Activated CD4-positive, alpha-beta T cell treated with anti-CD3 and anti-CD28 coated beads, Interleukin-2, Interleukin-4, amounts not matched to agents 100 ng/mL and 50 ng/mL, durations not matched to agents 16 hours and 8 hours (primary cell): ENCODE data around the gene ITGB1.
"Not testable (repeated sequence)": the region's sequence is repeated elsewhere in the genome, so short reads cannot be mapped to it uniquely, and the experiment has no call there.

Experiments
- DNase-seq: peaks from one replicate; pipeline ENCODE4 v3.0.0-alpha.2; 2020; ENCODE audit warnings: low spot score

Gene ITGB1

GRCh38 chr10:32938554-32939061 lies 19.4 kb downstream of the ITGB1 start:
- no peak for DNase-seq

- DNase-seq: no peak
Observed at GRCh38 chr10:32937911-32938424, 20.1 kb downstream of the ITGB1 start.

DNA sequence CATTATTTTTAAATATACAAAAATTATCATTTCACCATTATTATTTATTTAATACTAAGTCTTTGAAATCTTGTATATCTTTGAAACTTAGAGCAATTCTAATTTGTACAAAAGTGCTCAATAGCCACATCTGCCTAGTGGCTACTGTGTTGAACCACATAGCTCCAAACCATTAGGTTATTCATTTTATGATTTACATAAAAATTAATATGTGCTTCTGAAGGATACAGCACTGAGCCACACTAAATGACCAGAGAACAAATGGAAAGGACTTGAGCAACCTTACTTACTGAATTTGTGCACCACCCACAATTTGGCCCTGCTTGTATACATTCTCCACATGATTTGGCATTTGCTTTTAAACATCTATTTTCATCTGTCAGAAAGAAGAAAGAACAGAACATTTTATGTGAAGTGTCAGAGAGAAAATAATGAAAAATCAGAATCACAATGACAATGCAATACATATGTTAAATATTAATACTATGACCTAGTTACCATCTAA lies 25.8 kb downstream of the ITGB1 start:
- DNase-seq: no peak

- no peak for DNase-seq
Observed at GRCh38 chr10:32931593-32931992, 26.4 kb downstream of the ITGB1 start.

DNA sequence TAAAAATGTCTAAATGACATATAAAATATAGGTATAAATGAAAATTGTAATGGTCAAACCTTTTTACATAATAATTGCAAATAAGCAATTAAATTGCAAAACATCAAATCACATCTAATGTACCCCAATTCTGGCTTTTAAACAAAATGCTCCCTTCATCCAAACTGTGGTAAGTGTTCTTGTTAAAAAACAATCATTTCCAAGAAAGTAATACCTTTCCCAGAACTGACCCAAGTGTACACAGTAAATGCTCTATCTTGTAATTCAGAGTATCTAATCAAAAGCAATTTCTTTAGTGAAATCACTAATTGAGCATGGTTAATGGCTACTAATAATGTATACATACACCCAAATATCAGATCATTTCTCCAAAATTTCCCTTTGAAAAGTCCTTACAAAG lies 28.0 kb downstream of the ITGB1 start:
- DNase-seq: no peak

DNA sequence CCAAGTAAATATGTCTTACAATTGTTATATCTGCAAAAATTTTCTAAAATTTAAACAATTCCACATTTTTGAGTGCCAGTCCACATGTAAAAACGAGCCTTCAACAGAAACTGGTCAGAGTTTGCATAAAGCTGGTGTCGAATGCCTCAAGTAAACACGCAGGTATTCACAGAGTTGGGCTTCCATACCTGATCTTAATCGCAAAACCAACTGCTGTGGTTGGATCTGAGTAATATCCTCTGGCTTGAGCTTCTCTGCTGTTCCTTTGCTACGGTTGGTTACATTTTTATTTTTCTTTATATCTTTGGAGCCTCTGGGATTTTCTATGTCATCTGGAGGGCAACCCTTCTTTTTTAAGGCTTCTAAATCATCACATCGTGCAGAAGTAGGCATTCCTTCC lies 28.4 kb downstream of the ITGB1 start:
- DNase-seq: peak; percentile 45

DNA sequence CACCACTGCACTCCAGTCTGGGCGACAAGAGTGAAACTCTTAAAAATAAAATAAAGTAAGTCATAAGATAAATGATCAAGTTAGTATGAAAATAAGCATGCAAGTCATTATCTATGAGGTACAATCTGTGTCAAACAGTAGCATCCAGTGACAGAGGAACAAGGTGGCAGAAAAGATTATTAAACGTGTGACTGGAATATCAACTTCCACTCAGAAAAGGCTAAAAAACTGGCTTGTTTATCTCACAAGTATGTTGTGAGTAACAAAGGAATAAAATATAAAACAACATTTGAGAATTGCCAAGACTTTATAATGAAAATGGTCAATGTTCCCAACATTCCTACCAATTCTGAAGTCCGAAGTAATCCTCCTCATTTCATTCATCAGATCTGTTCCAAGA lies 30.3 kb downstream of the ITGB1 start:
- DNase-seq: no peak

DNA sequence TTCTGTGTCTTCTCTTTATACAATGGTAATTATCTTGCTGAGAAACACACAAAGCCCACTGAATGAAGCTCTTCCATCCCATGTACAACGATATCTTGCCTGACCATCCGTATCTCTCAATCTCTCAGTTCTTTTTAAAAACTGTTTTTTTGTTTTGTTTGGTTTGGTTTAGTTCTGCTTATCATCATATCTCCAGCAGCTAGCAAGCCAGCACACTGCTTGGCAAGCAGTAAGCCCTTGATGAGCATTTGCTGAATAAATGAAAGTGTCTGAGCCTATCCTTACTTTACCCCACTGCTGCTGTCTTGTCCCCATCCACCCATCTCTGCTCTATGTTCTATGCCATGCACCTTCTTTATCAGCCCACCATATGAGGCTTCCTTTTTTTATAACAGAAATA lies 34.2 kb downstream of the ITGB1 start:
- DNase-seq: no peak

GRCh38 chr10:32923134-32923533 lies 34.9 kb downstream of the ITGB1 start:
- no peak for DNase-seq

- no peak for DNase-seq
Observed at GRCh38 chr10:32922170-32922569, 35.9 kb downstream of the ITGB1 start.

DNA sequence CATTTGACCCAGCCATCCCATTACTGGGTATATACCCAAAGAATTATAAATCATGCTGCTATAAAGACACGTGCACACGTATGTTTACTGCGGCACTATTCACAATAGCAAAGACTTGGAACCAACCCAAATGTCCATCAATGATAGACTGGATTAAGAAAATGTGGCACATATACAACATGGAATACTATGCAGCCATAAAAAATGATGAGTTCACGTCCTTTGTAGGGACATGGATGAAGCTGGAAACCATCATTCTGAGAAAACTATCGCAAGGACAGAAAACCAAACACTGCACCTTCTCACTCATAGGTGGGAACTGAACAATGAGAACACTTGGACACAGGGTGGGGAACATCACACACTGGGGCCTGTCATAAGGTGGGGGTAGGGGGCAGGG lies 40.2 kb downstream of the ITGB1 start:
- not testable (repeated sequence) for DNase-seq

DNA sequence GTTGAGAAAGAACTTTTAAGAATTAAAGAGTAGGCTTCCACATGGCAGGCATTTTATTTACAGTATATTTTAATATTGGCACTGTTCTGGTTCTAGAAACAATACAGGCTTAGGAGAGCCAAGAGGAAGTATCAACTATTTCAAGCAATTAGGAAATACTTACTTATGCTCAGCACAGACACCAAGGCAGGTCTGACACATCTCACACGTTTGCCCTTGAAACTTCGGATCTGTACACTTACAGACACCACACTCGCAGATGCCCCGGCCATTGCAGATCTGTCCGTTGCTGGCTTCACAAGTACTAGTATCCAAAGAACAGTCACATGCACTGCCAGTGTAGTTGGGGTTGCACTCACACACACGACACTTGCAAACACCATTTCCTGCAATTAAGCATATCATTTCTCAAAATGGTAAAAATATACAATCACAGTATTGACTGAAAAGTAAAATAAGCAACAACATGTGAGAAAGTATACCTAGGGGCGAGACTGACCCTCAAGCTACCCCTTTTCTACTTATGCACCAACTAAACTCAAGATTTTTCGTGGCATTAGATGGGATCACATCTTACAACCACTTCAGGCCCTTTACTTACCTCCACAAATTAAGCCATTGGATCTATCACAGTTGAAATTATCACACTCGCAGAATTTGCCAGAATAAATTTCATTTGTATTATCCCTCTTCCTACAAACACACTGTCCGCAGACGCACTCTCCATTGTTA lies 46.6 kb downstream of the ITGB1 start:
- DNase-seq: no peak

DNA sequence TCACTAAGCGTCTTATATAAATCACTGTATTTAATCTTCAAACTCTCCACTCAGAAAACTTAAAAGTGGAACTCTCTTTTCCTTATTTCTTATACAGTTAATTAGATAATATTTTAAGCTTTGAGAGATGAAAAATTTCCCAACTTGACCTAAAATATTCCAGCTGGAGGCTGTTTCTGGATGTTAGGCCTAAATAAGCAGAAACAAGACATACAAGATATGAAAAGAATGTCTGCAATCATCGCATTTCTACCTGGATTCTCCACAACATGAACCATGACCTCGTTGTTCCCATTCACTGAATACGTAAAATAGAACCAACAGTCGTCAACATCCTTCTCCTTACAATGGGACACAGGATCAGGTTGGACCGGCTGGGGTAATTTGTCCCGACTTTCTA lies 48.1 kb downstream of the ITGB1 start:
- not testable (repeated sequence) for DNase-seq

GRCh38 chr10:32909456-32909855 lies 48.6 kb downstream of the ITGB1 start:
- no peak for DNase-seq

GRCh38 chr10:32906595-32906994 lies 51.4 kb downstream of the ITGB1 start:
- no peak for DNase-seq

DNA sequence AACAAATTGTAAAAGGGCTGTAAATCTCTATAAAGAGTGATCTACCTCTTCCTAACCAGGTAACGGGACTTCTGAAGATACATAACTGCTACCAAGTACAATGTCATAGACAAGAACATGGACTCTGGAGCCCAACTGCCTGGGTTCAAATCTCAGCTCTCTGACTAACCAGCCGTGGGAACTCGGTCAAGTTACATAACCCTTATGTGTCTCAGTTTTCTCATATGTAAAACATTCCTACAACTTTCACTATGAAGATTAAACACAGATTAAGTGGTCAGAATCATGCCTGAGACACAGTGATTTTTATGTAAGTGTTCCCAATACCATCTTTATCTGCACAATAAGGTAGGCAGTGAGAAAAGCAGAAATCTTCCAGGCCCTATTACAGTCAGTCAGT lies 52.6 kb downstream of the ITGB1 start:
- no peak for DNase-seq

GRCh38 chr10:32901815-32902214 lies 56.2 kb downstream of the ITGB1 start:
- DNase-seq: no peak

- not testable (repeated sequence) for DNase-seq
Observed at GRCh38 chr10:32895200-32895968, 62.6 kb downstream of the ITGB1 start.

- DNase-seq: no peak
Observed at GRCh38 chr10:32893916-32894664, 63.9 kb downstream of the ITGB1 start.

DNA sequence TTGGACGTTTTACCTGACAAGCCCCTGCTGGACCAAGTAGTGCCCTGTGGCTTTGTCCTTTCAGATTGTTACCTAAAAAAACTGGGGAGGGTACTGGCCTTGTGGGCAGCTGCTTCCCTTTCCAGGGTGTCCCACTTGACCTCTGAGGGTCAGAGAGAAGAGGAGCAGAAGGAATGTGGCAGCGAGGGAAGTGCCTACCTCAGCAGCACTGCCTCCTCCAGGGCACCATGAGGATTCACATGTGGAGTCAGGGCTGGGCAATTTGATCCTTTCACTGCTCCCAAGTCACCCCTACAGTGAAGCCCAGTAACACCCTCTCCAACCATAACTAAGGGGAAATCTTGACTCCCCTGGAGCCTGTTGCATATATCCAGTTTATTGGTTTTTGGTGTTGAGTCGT lies 64.6 kb downstream of the ITGB1 start:
- no peak for DNase-seq

- no peak for DNase-seq
Observed at GRCh38 chr10:32891261-32891660, 66.8 kb downstream of the ITGB1 start.

DNA sequence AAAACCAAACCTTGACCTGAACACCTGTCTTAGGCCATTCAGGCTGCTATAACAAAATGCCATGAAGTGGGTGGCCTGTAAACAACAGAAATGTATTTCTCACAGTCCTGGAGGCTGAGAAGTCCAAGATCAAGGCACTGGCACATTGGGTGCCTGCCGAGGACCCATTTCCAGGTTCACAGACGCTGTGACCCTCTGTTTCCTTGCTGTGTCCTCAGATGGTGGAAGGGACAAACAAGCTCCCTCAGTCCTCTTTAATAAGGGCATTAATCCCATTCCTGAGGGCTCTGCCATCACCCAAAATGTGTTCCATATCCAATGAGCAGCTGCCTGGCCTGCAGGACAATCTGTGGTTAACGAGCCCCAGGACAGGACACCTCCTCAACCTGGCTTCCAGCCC lies 67.6 kb downstream of the ITGB1 start:
- DNase-seq: no peak
